Fibroblast of skin of abdomen (primary cell): ENCODE measurements around the gene KRT82.

Source experiments
- DNase-seq: peaks from one replicate; pipeline ENCODE4 v3.0.0-alpha.2; 2013

KRT82 gene

GRCh38 chr12:52435659-52435999 is 29.5 kb upstream of the KRT82 start:
- no peak for DNase-seq

- peak; percentile 25 for DNase-seq
Measured at GRCh38 chr12:52434760-52435530, 28.8 kb upstream of the KRT82 start.

- peak; percentile 20 for DNase-seq
Measured at GRCh38 chr12:52434081-52434733, 28.1 kb upstream of the KRT82 start, which contains the start of gene KRT75. KRT75 (minus strand) TSS chr12:52434371; CDS start chr12:52434304, 67 bp downstream.

DNA sequence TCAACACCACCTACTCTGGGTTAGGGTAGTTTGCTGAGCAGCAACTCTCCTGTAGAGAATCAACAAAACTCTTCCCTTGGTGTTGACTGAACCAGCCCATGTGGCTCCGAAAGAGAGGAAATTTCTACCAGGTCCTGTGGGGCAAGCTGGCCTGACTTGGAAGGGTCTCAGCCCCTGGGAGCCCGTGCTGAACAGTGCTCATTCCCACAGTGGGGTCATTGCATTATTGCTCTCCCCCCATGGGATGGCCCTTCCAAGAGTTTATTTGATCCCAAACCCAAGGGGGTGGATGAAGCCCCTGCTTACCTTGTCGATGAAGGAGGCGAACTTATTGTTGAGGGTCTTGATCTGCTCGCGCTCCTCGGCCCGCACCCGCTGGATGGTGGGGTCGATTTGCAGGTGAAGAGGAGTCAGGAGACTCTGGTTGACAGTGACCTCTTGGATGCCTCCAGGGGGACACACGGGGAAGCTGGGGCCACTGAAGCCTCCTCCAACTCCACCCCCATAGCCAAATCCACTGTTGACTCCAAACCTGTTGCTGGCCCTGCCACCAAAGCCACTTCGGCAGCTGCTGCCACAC is 27.5 kb upstream of the KRT82 start:
- no peak for DNase-seq

DNA sequence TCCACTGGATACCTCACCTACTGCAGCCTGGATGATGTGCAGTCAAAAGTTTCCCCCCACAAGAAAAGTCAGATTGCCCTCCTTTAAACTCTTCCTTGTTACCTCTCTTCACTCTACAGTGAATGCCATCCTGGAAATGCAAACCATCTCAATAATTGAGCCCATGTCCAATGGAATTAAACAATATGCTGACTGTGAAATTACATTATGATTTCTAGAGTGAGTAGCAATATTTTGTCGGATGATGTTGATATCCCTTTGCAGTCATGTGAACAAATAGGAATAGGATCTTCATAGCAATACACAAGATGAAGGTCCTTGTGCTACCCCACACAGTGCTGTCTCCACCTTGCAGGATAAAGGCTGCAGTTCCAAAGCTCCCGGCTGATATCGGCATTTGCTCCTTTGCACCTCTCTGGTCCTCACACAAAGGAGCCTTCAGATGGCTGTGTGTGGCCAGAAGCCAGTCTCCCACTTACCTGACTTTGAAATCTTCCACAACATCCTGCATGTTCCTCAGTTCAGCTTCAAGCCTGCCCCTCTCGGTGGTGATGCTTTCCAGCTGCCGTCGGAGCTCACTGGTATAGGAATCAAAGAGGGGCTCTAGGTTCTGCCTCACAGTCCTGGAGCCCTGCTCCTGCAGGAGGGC is 26.5 kb upstream of the KRT82 start:
- DNase-seq: no peak

- DNase-seq: no peak
Measured at GRCh38 chr12:52428121-52428520, 22.0 kb upstream of the KRT82 start.

DNA sequence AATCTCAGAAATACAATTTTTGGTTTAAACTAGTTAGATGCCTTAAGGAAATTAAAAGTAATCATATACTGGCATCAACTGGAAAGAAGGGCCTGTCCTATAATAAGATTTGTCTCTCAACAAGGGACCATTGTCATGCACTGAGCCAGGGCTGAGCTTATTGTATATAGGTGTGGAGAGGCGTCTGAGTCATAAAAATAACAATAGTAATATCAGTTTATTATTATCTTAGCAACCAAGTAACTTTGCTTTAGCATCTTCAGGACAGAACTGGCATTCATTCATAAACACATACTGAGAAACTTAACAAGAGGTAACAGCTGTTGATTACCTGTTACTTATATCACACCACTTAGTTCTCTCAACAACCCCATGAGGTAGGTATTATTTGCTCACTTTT is 20.9 kb upstream of the KRT82 start:
- DNase-seq: no peak

- no peak for DNase-seq
Measured at GRCh38 chr12:52426034-52426433, 19.9 kb upstream of the KRT82 start.

DNA sequence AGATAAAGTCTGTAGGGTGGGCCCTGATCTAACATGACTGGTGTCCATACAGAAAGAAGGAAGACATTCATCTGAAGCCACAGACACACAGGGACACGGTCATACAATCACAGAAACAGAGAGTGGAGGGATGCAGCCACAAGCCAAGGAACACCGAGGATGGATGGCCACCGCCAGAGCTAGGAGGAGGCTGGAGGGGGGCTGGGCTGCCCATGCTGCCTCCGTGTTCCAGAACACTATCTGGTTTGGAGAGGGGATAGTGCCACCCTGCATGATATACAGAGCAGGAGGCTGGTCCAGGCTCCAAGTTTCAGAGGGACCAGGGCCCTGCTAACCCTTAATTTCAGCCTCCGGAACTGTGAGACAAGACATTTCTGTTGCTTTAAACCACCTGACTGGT is 19.3 kb upstream of the KRT82 start:
- no peak for DNase-seq

- DNase-seq: no peak
Measured at GRCh38 chr12:52423661-52424500, 17.7 kb upstream of the KRT82 start.

GRCh38 chr12:52423035-52423434 is 16.9 kb upstream of the KRT82 start:
- no peak for DNase-seq

DNA sequence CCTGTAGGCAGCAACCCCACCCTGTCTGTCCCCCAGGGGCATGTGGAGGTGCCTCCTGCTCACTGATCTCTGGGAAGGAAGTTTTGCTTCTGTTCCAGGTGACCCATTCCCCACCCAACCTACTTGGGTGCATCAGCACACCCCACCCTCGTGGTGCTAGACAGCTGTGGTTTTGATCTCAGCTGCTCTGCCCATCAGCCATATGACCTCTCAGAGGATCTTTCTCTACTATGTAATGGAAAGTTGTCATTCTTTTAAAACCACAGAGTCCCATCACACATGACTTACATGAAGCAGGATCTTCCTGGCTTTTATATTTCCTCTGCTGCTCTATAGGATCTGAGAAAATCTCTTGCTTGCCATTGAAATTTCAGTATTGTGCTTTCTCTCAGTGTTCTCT is 13.5 kb upstream of the KRT82 start:
- peak; percentile 61 for DNase-seq

- DNase-seq: no peak
Measured at GRCh38 chr12:52418576-52419110, 12.5 kb upstream of the KRT82 start.

DNA sequence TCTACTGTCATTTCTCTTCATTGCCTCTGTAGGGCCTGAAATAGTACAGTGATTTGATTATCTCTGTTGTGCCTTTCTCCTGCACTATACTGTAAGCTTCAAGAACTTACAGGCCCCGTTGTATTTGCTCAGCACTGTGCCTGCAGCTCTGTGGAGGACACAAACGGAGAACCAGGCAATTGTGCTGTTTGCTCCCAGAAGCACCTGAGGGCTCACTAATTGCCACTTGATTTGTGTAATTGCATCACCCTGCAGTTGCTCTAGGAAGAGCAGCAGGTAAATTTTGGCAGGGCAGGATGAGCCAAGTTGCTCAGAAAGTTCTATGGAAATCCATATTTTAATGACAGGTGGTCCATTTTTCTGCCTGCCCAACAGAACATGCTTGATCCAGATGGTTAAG is 11.6 kb upstream of the KRT82 start:
- DNase-seq: no peak

DNA sequence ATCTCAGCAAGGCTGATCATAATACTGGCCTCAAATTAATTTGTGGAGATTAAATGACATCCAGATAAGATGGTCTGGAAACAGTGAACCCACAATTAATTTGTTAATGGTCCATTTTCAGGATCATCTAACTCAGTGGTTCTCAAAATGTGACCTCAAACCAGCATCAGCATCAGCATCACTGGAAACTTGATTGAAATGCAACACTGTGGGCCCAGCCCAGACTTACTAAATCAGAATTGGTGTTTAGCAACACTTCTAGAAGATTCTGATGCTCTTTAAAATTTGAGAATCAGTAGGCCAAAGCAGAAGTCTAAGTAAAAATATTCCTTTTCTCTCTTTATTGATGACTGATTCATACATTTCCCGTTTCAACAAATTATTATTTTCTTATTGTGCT is 10.7 kb upstream of the KRT82 start:
- no peak for DNase-seq

DNA sequence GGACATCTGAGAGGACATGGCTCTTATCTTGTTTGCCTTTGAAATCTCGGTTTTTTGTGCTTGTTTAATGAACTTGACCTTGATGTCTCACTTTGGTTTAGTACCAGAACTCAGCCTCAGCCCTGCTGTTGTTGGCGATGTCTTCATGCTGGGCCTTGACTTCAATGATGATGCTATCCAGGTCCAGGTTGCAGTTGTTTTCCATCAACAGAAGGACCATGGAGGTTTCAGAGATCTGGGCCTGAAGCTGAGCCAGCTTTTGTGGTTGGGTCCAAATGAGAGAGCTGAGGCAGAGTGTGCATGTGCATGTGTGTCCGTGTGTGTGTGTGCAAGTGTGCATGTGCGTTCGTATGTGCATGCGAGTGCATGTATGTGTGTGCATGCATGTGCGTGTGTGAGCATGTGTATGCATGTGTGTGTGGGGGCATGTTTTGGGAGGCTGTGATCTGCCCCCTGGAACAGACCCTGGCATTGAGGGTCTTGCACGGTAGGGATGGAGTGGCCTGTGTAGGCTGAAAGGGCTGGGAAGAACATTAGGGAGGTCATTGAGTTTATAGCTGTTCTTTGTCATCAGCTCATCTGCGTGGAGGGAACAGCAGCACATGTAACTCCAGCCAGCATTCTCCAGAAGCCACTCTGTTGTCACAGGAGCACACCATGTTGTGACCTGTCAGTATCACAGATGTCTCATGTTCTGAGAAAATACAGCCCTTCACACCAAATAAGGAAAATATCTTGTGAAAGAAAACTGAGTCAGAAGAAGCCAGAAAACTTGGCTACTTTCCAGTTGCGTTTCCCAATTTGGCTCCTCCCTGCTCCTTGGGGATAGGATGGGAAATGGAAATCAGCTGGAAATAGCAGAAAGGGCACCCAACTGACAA is 10.0 kb upstream of the KRT82 start:
- peak; percentile 81 for DNase-seq

DNA sequence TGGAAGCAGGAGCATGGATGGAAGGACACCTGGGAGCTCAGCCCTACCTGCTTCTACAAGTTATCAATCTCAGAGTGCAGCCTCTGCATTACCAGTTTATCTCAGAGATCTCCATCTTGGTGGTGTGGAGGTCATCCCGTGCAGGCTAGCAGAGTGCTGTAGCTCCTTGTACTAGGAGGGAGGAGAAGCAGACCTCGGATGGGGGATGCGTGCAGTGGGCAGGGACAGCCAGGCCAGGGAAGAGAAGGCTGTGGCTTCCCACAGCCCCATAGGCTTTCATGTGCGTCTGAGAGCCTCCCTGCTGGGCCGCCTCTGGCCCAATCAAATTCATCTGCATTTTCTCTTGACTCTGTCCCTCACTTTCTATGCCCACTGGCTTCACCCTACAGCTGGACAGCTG is 8.8 kb upstream of the KRT82 start:
- DNase-seq: no peak

DNA sequence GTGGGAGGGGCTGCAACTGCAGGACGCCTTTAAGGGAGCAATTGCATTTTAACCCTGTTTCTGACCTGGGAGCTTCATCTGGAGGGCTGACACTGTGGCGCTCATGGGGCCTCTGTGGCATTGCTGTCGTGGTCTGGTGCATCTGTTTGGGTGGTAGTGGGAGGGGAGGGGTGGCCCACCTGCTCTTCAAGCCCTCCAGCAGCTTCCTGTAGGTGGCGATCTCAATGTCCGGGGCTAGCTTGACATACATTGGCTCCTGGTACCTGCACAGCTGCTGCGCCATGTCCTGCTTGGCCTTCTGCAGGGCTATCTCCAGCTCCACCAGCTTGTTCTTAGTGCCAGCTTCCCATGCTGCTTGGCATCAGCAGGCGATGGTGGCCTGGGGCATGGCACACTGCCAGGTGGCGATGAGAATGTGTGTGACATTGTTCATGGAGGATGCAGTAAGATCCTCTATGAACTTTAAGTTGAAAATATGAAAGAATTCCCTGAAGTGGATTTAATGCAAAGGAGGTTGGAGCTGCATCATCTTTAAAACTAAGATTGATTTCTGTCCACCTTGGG is 7.7 kb upstream of the KRT82 start:
- no peak for DNase-seq

DNA sequence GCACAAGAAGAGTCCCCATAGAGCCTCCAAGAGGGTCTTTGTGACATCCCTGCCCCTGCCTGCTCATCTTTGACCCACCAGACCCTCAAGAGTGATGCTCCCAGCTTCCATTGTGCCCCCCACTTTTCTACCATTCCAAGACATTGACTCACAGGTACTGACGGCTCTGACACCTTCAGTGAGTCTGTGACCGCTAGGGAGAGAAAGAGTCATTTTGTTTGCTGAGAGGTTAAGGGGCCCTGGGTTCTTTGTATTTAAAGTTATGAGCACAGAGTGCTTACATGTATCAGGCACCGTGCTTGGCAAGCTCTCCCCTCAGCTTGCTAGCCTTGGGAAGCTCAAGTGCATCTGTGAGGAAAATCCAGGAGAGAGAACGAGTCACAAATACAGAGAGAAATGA is 7.1 kb upstream of the KRT82 start:
- DNase-seq: no peak

DNA sequence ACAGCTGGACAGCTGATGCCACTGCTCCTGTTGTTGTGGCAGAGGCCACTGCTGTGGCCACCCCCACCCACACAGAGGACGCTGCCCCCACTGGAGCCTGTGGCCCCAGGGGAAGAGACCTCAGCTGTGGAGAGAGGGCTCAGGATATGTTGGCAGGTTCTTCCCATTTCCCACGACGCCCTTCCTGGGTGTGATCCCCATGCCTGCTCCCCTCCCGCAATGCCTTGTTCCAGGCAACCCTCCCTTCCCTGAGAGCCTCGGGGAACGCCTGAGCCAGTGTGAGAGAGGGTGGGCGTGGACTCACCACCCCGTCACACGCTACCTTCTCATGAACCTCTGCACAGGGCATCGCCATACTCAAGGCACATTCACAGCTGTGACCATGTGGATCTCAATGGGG is 5.7 kb upstream of the KRT82 start:
- DNase-seq: no peak
